Neural cell (in vitro differentiated cells): ENCODE results near the gene DENND1A. TPM values are rescaled to one million over a fixed set of nuclear protein-coding genes. Genes with fewer than 3 reads are reported as not detected.

Source experiments
- H2AFZ ChIP-seq: fragments of 200-600, 300-800 bp; sonication (generic), shearing (Covaris generic); 2 replicates; pipeline ENCODE4 v1.6.0; 2014; ENCODE audit warnings: low read depth, mild to moderate bottlenecking, antibody characterized with exemption, low read length, moderate library complexity
- H3F3A ChIP-seq: fragments of 200-600 bp; shearing (Covaris generic); 2 replicates; pipeline ENCODE4 v1.6.1; 2016; ENCODE audit warnings: mild to moderate bottlenecking, moderate library complexity, mixed read lengths, antibody characterized with exemption, low read length; ENCODE audit not compliant: insufficient read depth, poor library complexity, severe bottlenecking
- H3K27ac ChIP-seq: fragments of 200-600, 300-800 bp; sonication (generic), shearing (Covaris generic); 2 replicates; pipeline ENCODE4 v1.5.1; 2014; ENCODE audit warnings: mild to moderate bottlenecking, low read length, moderate library complexity
- H3K27me3 ChIP-seq: fragments of 300-800, 200-600 bp; sonication (generic), shearing (Covaris generic); 2 replicates; pipeline ENCODE4 v1.6.0; 2014; ENCODE audit warnings: mild to moderate bottlenecking, low read depth, low read length, moderate library complexity; ENCODE audit not compliant: insufficient read depth
- H3K36me3 ChIP-seq: fragments of 300-800, 200-600 bp; sonication (generic), shearing (Covaris generic); 2 replicates; pipeline ENCODE4 v1.5.1; 2014; ENCODE audit warnings: mild to moderate bottlenecking, antibody characterized with exemption, low read length, moderate library complexity; ENCODE audit not compliant: insufficient read depth
- H3K4me2 ChIP-seq: fragments of 300-800, 200-600 bp; sonication (generic), shearing (Covaris generic); 2 replicates; pipeline ENCODE4 v1.6.0; 2014; ENCODE audit warnings: mild to moderate bottlenecking, low read length
- H3K4me3 ChIP-seq: fragments of 300-800, 200-600 bp; sonication (generic), shearing (Covaris generic); 2 replicates; pipeline ENCODE4 v1.5.1; 2014; ENCODE audit warnings: mild to moderate bottlenecking, low read length, moderate library complexity
- H3K79me2 ChIP-seq: fragments of 200-600 bp; shearing (Covaris generic); replicated peaks from 2 replicates; pipeline ENCODE4 v1.6.0; 2014; ENCODE audit warnings: mild to moderate bottlenecking, low read length, moderate library complexity; ENCODE audit not compliant: insufficient read depth
- H3K9ac ChIP-seq: fragments of 300-800, 200-600 bp; sonication (generic), shearing (Covaris generic); 2 replicates; pipeline ENCODE4 v1.6.1; 2016; ENCODE audit warnings: mild to moderate bottlenecking, low read length, mixed read lengths
- H3K9me2 ChIP-seq: fragments of 200-600 bp; shearing (Covaris generic); 2 replicates; pipeline ENCODE4 v1.6.1; 2016; ENCODE audit warnings: mild to moderate bottlenecking, low read length, mixed read lengths; ENCODE audit not compliant: insufficient read depth
- H3K9me3 ChIP-seq: fragments of 200-600, 300-800 bp; sonication (generic), shearing (Covaris generic); 2 replicates; pipeline ENCODE4 v1.6.1; 2016; ENCODE audit warnings: mild to moderate bottlenecking, mixed run types, low read length, moderate library complexity, mixed read lengths
- H4K20me1 ChIP-seq: fragments of 200-600 bp; shearing (Covaris generic); 2 replicates; pipeline ENCODE4 v1.6.1; 2016; ENCODE audit warnings: mild to moderate bottlenecking, mixed run types; ENCODE audit not compliant: insufficient read depth
- CTCF ChIP-seq: fragments of 450-650 bp; IDR thresholded peaks from 2 replicates; pipeline ENCODE4 v1.5.1; 2014; ENCODE audit warnings: antibody characterized with exemption, mild to moderate bottlenecking, moderate library complexity; ENCODE audit not compliant: poor library complexity, severe bottlenecking
- EP300 ChIP-seq: fragments of 450-650 bp; conservative IDR thresholded peaks from 2 replicates; pipeline ENCODE4 v1.6.1; 2014; ENCODE audit warnings: antibody characterized with exemption, mild to moderate bottlenecking, moderate library complexity; ENCODE audit not compliant: poor library complexity, severe bottlenecking
- EZH2 ChIP-seq: fragments of 200-600, 300-800 bp; shearing (Covaris generic), sonication (generic); IDR thresholded peaks from 2 replicates; pipeline ENCODE4 v1.6.1; 2014; ENCODE audit warnings: antibody characterized with exemption, low read length, borderline replicate concordance, mild to moderate bottlenecking; ENCODE audit not compliant: insufficient read depth, poor library complexity, severe bottlenecking
- MXI1 ChIP-seq: fragments of 450-650 bp; conservative IDR thresholded peaks from 2 replicates; pipeline ENCODE4 v1.6.1; 2014; ENCODE audit warnings: antibody characterized with exemption, mild to moderate bottlenecking; ENCODE audit not compliant: poor library complexity, severe bottlenecking
- POLR2AphosphoS5 ChIP-seq: IDR thresholded peaks from 2 replicates; pipeline ENCODE4 v1.6.1; 2012
- RAD21 ChIP-seq: fragments of 450-650 bp; conservative IDR thresholded peaks from 2 replicates; pipeline ENCODE4 v1.6.1; 2014; ENCODE audit warnings: antibody characterized with exemption, mild to moderate bottlenecking, moderate library complexity
- REST ChIP-seq: IDR thresholded peaks from 2 replicates; pipeline ENCODE4 v1.6.1; 2012; ENCODE audit warnings: borderline replicate concordance
- SMC3 ChIP-seq: fragments of 450-650 bp; conservative IDR thresholded peaks from 2 replicates; pipeline ENCODE4 v1.6.1; 2014; ENCODE audit warnings: antibody characterized with exemption, mild to moderate bottlenecking, moderate library complexity; ENCODE audit not compliant: poor library complexity
- TAF1 ChIP-seq: IDR thresholded peaks from 2 replicates; pipeline ENCODE4 v1.6.1; 2012; ENCODE audit warnings: low read depth
- polyA plus RNA-seq: library from polyadenylated mRNA; depleted of rRNA; stranded (reverse); fragments of >200 nt; gene quantifications from 2 replicates; pipeline ENCODE4 v1.2.3, GENCODE V29; 2014

Gene DENND1A
- polyA plus RNA-seq, 1 donor from 2014 or later: 2.3 TPM

DNA sequence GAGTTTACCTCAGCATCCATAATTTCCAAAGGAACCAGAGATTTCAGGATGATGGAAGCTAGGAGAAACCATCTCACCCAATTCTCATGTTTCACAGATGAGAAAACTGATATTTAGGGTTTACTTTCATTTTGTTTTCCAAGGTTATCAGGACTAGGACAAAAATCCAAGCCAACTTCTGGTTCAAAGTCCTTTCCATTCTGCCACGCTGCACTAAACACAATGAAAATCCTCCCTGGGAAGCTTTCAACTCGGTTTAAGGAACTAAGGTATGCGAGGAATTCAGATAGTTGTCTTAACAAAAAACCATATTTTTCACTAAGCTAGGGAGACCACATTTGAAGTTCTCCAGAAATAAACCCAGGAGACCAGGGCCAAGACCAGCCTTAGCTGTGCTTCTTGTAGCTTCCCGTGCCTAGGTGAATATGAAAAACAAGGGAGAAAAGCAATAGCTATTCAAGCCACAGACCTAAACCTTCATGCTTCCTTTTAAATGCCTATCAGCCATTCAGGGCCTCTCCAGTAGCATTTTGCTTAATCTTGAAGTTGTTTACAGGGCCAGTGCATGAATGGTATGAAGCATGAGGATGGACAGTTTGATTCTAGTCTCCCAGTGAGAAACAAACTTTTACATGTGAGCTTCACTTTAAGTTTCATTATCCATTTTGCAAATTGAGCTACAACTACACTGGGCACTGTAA lies 167.9 kb downstream of the DENND1A start:
- H3K36me3 ChIP-seq: no peaks in the 10 kb centered on the region
- H4K20me1 ChIP-seq: no peaks in the 10 kb centered on the region
- no peaks in the 10 kb centered on the region for H3K9me3 ChIP-seq
- H3K27ac ChIP-seq: no peak overlapping the region
- H3F3A ChIP-seq: no peaks in the 10 kb centered on the region
- TF ChIP-seq MXI1: no peak
- TF ChIP-seq RAD21: no peak
- no peak for TF ChIP-seq POLR2AphosphoS5
- TF ChIP-seq EP300: no peak
- no peak for TF ChIP-seq SMC3
- H3K27me3 ChIP-seq: no peaks in the 10 kb centered on the region
- no peaks in the 10 kb centered on the region for H3K79me2 ChIP-seq
- no peak overlapping the region for H3K4me2 ChIP-seq
- no peak overlapping the region for H3K9ac ChIP-seq
- H3K9me2 ChIP-seq: no peaks in the 10 kb centered on the region
- no peak overlapping the region for H2AFZ ChIP-seq
- H3K4me3 ChIP-seq: no peak overlapping the region

GRCh38 chr9:123757960-123758359 lies 172.0 kb downstream of the DENND1A start:
- TF ChIP-seq MXI1 (no peak), POLR2AphosphoS5 (no peak), CTCF (no peak), SMC3 (no peak), RAD21 (no peak), TAF1 (no peak), REST (no peak), EP300 (no peak), EZH2 (no peak)
- Histone ChIP-seq H3K4me3 (no peak overlapping the region), H3K4me2 (no peak overlapping the region)

More at GRCh38 chr9:123757960-123758359, 172.0 kb downstream of the DENND1A start:
- H3F3A ChIP-seq: no peaks in the 10 kb centered on the region
- H3K27ac ChIP-seq: no peak overlapping the region
- H3K9me3 ChIP-seq: no peaks in the 10 kb centered on the region
- H3K27me3 ChIP-seq: no peaks in the 10 kb centered on the region
- no peaks in the 10 kb centered on the region for H4K20me1 ChIP-seq
- H3K79me2 ChIP-seq: no peaks in the 10 kb centered on the region
- H3K36me3 ChIP-seq: no peaks in the 10 kb centered on the region
- H3K9ac ChIP-seq: no peak overlapping the region
- no peak overlapping the region for H2AFZ ChIP-seq
- H3K9me2 ChIP-seq: no peaks in the 10 kb centered on the region
